Neural progenitor cell (in vitro differentiated cells): ENCODE data around the gene P3H2.

Experiments used
- EZH2 ChIP-seq: fragments of 200-600 bp; sonication (generic); IDR thresholded peaks from 2 replicates; pipeline ENCODE4 v1.6.1; 2017; ENCODE audit warnings: antibody characterized with exemption, mild to moderate bottlenecking, moderate library complexity
- TF ChIP-seq, protein P1 (sequence below): fragments of 200-600 bp; sonication (generic); IDR thresholded peaks from 2 replicates; pipeline ENCODE4 v1.5.1; 2017; ENCODE audit warnings: antibody characterized with exemption, mild to moderate bottlenecking

DNA sequence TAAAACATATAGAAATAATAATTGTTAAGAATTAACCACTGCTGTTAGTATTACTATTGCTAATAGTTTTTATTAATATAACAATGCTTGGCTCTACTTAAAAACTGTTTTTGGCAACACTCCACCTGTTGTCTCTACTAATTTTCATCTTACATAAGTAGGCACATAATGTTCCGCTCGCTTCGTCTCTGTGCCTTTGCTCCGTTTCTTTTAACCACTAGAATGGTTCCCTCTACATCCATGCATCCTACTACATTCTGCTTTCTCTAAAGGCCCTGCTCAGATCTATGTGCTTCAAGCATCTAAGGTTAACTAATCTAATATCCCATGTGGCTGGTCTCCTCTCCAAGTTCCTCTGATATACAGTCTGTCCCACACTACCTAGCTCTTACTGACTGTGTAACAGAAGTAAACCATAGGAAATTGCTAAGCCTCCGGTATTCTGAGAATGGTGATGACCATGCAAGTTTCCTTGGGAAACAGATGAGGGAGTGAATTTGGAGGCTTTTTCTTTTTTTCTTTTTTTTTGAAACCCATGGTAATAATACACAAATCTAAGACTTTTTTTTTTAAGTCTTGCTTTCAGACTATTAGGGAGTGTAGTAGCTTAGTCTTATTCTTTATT, 138.3 kb downstream of the P3H2 start:
- TF ChIP-seq, protein P1, sequence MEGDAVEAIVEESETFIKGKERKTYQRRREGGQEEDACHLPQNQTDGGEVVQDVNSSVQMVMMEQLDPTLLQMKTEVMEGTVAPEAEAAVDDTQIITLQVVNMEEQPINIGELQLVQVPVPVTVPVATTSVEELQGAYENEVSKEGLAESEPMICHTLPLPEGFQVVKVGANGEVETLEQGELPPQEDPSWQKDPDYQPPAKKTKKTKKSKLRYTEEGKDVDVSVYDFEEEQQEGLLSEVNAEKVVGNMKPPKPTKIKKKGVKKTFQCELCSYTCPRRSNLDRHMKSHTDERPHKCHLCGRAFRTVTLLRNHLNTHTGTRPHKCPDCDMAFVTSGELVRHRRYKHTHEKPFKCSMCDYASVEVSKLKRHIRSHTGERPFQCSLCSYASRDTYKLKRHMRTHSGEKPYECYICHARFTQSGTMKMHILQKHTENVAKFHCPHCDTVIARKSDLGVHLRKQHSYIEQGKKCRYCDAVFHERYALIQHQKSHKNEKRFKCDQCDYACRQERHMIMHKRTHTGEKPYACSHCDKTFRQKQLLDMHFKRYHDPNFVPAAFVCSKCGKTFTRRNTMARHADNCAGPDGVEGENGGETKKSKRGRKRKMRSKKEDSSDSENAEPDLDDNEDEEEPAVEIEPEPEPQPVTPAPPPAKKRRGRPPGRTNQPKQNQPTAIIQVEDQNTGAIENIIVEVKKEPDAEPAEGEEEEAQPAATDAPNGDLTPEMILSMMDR = no peak
- TF ChIP-seq EZH2 = no peak
